A673 (cell line): Measurements from ENCODE around the gene RNF157. TPM values are rescaled to one million over a fixed set of nuclear protein-coding genes. Genes with fewer than 3 reads are reported as not detected.
"Not testable (repeated sequence)": the region's sequence is repeated elsewhere in the genome, so short reads cannot be mapped to it uniquely, and the experiment has no call there.

ENCODE experiments used
- BruUV-seq: library from RNA; stranded (reverse); fragments of 400-500 nt; replicated peaks from 2 replicates; lab custom pipeline; 2021; lab: Mats Ljungman, UMichigan
- CTCF ChIA-PET: fragments of 300-600 bp; sonication (Branson Sonifier 250); formaldehyde crosslinking; loops from one replicate; lab custom pipeline; 2022; ENCODE audit warnings: antibody characterized with exemption; lab: Charles Lee
- POLR2A ChIA-PET: fragments of 300-600 bp; sonication (Branson Sonifier 250); formaldehyde crosslinking; loops from one replicate; lab custom pipeline; 2022; ENCODE audit warnings: antibody characterized with exemption; ENCODE audit not compliant: low non-redundant PET; lab: Charles Lee
- DNase-seq: peaks from one replicate; pipeline ENCODE4 v3.0.0-alpha.2; 2015; ENCODE audit warnings: low spot score
- H3K27ac ChIP-seq: fragments of 200-600 bp; sonication (generic); 2 replicates; pipeline ENCODE4 v1.5.1; 2016; ENCODE audit warnings: mixed run types, low read depth, mild to moderate bottlenecking, mixed read lengths, antibody characterized with exemption, low read length; ENCODE audit not compliant: poor library complexity, severe bottlenecking
- H3K27me3 ChIP-seq: fragments of 200-600 bp; sonication (generic); replicated peaks from 2 replicates; pipeline ENCODE4 v1.6.1; 2017; ENCODE audit warnings: mixed run types, low read depth, mild to moderate bottlenecking, mixed read lengths, antibody characterized with exemption, low read length; ENCODE audit not compliant: insufficient read depth, poor library complexity
- H3K36me3 ChIP-seq: fragments of 200-600 bp; sonication (generic); 2 replicates; pipeline ENCODE4 v1.6.1; 2016; ENCODE audit warnings: mixed run types, mild to moderate bottlenecking, mixed read lengths, antibody characterized with exemption, low read length; ENCODE audit not compliant: insufficient read depth, poor library complexity, severe bottlenecking
- H3K4me1 ChIP-seq: fragments of 200-600 bp; sonication (generic); 2 replicates; pipeline ENCODE4 v1.6.1; 2017; ENCODE audit warnings: mixed run types, mild to moderate bottlenecking, mixed read lengths, antibody characterized with exemption, low read length; ENCODE audit not compliant: insufficient read depth, poor library complexity, severe bottlenecking
- H3K4me3 ChIP-seq: fragments of 200-600 bp; sonication (generic); 2 replicates; pipeline ENCODE4 v1.5.1; 2016; ENCODE audit warnings: low read depth, mixed run types, mild to moderate bottlenecking, mixed read lengths, low read length; ENCODE audit not compliant: poor library complexity, severe bottlenecking
- H3K9me3 ChIP-seq: fragments of 200-600 bp; sonication (generic); 2 replicates; pipeline ENCODE4 v1.6.1; 2016; ENCODE audit warnings: mixed run types, low read depth, mild to moderate bottlenecking, mixed read lengths, antibody characterized with exemption, low read length; ENCODE audit not compliant: poor library complexity, severe bottlenecking
- EZH2 ChIP-seq: fragments of 200-600 bp; sonication (generic); IDR thresholded peaks from 2 replicates; pipeline ENCODE4 v1.6.1; 2017; ENCODE audit warnings: borderline replicate concordance, low read depth, mild to moderate bottlenecking, mixed read lengths, antibody characterized with exemption, low read length; ENCODE audit not compliant: poor library complexity, severe bottlenecking
- intact Hi-C: fragments of 100-400 bp; cut with micrococcal nuclease; formaldehyde crosslinking; loops from one replicate; pipeline ENCODE4 v1.10.0; 2022; ENCODE audit not compliant: unreplicated experiment
- total RNA-seq: library from RNA; stranded (reverse); gene quantifications from 2 replicates; pipeline ENCODE4 v1.2.3, GENCODE V29; 2021
- TF ChIP-seq, protein P1 (sequence below): fragments of 300-800, 200-600 bp; sonication (generic); conservative IDR thresholded peaks from 2 replicates; pipeline ENCODE4 v1.5.1; 2017; ENCODE audit warnings: low read depth, mild to moderate bottlenecking, antibody characterized with exemption, low read length, moderate library complexity, mixed read lengths

RNF157 gene
- total RNA-seq, 1 experiment from 2014 or later = 0.56 TPM

DNA sequence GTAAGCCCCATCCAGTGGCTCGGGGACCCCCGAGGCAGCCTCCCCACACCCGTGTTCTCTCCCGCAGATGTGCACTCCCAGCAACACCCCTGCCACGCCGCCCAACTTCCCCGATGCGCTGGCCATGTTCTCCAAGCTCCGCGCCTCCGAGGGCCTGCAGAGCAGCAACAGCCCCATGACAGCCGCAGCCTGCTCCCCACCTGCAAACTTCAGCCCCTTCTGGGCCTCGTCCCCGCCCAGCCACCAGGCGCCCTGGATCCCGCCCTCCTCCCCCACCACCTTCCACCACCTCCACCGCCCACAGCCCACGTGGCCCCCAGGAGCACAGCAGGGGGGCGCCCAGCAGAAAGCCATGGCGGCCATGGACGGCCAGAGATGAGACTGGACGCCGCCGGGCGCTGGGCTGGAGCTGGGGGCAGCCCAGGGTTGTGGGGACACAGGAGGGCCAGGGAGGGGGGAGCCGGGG is 29.9 kb upstream of the RNF157 start:
- Histone ChIP-seq H3K9me3 (no peaks in the 10 kb centered on the region), H3K27me3 (no peaks in the 10 kb centered on the region), H3K4me1 (peaks cover 26% of the 10 kb centered on the region), H3K36me3 (peaks cover 10% of the 10 kb centered on the region), H3K4me3 (no peak overlapping the region), H3K27ac (no peak overlapping the region)
- no TSS peak for BruUV-seq
- no peak for DNase-seq
- POLR2A ChIA-PET = no interaction called here
- no peak for TF ChIP-seq EZH2
- TF ChIP-seq, protein P1, sequence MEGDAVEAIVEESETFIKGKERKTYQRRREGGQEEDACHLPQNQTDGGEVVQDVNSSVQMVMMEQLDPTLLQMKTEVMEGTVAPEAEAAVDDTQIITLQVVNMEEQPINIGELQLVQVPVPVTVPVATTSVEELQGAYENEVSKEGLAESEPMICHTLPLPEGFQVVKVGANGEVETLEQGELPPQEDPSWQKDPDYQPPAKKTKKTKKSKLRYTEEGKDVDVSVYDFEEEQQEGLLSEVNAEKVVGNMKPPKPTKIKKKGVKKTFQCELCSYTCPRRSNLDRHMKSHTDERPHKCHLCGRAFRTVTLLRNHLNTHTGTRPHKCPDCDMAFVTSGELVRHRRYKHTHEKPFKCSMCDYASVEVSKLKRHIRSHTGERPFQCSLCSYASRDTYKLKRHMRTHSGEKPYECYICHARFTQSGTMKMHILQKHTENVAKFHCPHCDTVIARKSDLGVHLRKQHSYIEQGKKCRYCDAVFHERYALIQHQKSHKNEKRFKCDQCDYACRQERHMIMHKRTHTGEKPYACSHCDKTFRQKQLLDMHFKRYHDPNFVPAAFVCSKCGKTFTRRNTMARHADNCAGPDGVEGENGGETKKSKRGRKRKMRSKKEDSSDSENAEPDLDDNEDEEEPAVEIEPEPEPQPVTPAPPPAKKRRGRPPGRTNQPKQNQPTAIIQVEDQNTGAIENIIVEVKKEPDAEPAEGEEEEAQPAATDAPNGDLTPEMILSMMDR = no peak
- CTCF ChIA-PET = interaction anchor here (1.8 kb wide), 1 partner anchor 10 kb away, joined by 4 read pairs; no protein-coding TSS in a partner anchor
- intact Hi-C loops = no loop called here

GRCh38 chr17:76268991-76269981 is 29.0 kb upstream of the RNF157 start:
- Histone ChIP-seq H3K4me3 (no peak overlapping the region), H3K4me1 (peaks cover 29% of the 10 kb centered on the region), H3K36me3 (peaks cover 10% of the 10 kb centered on the region), H3K27ac (peak overlapping the region; percentile 44), H3K9me3 (no peaks in the 10 kb centered on the region), H3K27me3 (no peaks in the 10 kb centered on the region)
- ChIA-PET POLR2A (no interaction called here), CTCF (interaction anchor here (1.8 kb wide), 1 partner anchor 10 kb away, joined by 4 read pairs; no protein-coding TSS in a partner anchor)
- intact Hi-C loops = no loop called here
- no peak for DNase-seq
- TF ChIP-seq, protein P1 = no peak
- TF ChIP-seq EZH2 = no peak
- no TSS peak for BruUV-seq

DNA sequence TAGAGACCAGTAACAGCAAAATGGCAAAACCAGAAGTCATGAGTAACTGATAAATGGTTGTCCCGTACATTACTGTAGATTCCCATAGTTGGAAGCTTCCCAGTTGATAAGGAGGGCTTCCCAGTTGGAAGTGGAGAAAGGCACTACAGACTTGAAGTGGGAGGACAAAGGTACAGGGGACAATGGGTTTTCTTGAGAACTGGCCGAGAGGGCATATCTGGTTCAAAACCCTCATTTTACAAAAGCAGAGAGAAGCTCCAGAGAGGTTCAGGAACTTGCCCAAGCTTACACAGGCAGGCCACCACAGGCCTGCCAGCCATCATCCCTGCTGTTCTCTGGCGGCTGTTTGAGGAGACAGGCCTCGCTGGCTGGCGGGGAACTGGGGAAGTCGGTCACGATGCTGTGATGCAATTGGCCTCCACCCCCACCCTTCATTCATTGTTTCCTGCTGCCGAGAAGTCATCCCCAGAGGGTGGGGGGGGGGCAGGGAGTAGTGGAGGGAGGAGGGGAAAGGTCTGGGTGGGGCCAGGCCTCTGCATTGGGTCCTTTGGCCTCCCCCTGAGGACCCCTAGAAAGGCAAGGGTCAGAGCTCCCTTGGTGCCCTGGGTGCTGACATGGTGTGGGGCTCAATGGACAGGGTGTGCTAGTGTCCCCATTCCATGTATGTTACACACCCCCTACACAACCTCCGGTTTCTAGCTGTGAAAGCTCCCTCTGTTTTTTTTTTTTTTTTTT is 27.9 kb upstream of the RNF157 start:
- H3K4me1 ChIP-seq = peaks cover 31% of the 10 kb centered on the region
- peak overlapping the region; percentile 44 for H3K27ac ChIP-seq
- peak; percentile 75 for DNase-seq
- ChIA-PET POLR2A (interaction anchor here (0.7 kb wide), 1 partner anchor 363 kb away, joined by 3 read pairs; the partner anchor contains the start of gene MRPL38), CTCF (interaction anchor here (0.6 to 1.0 kb wide), 3 partner anchors 86 to 269 kb away, joined by 3 to 7 read pairs (median 3); no protein-coding TSS in a partner anchor)
- peaks cover 10% of the 10 kb centered on the region for H3K36me3 ChIP-seq
- no peaks in the 10 kb centered on the region for H3K27me3 ChIP-seq
- TF ChIP-seq, protein P1 = no peak
- TF ChIP-seq EZH2 = no peak
- BruUV-seq = TSS peak; percentile 84
- H3K9me3 ChIP-seq = no peaks in the 10 kb centered on the region
- intact Hi-C loops = no loop called here
- no peak overlapping the region for H3K4me3 ChIP-seq

DNA sequence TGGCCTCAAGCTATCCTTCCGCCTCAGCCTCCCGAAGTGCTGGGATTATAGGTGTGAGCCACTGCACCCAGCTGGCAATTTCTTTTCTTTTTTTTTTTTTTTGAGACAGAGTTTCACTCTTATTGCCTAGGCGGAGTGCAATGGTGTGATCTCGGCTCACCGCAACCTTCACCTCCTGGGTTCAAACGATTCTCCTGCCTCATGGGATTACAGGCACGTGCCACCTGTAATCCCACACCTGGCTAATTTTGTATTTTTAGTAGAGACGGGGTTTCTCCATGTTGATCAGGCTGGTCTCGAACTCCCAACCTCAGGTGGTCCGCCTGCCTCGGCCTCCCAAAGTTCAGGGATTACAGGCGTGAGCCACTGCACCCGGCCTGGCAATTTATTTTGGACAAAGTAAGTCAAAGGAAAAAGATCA is 27.3 kb upstream of the RNF157 start:
- H3K36me3 ChIP-seq, H3K27me3 ChIP-seq, intact Hi-C loops, DNase-seq, POLR2A ChIA-PET, H3K4me3 ChIP-seq, H3K9me3 ChIP-seq: not testable (repeated sequence)
- TSS peak; percentile 38 for BruUV-seq
- CTCF ChIA-PET = interaction anchor here (1.0 kb wide), 1 partner anchor 86 kb away, joined by 3 read pairs; no protein-coding TSS in a partner anchor
- Histone ChIP-seq H3K4me1 (peaks cover 31% of the 10 kb centered on the region), H3K27ac (peak overlapping the region; percentile 44)
